Activated naive CD4-positive, alpha-beta T cell treated with anti-CD3 and anti-CD28 coated beads for 36 hours (primary cell): ENCODE measurements around the gene NLGN1. TPM values are rescaled to one million over a fixed set of nuclear protein-coding genes. Genes with fewer than 3 reads are reported as not detected.

Experiments
- CTCF ChIA-PET: fragments of 350-600 bp; sonication (Branson Sonifier 250); formaldehyde crosslinking; loops from one replicate; lab custom pipeline; 2021; ENCODE audit warnings: antibody characterized with exemption; lab: Charles Lee
- DNase-seq: peaks from one replicate; pipeline ENCODE4 v3.0.0-alpha.2; 2020
- H3K27ac Mint-ChIP-seq: one replicate; pipeline ENCODE4 v1.8.0; 2021; ENCODE audit warnings: mild to moderate bottlenecking, mixed read lengths
- H3K27me3 Mint-ChIP-seq: one replicate; pipeline ENCODE4 v1.8.0; 2021; ENCODE audit warnings: low read depth, mixed read lengths
- H3K36me3 Mint-ChIP-seq: one replicate; pipeline ENCODE4 v1.8.0; 2021; ENCODE audit warnings: low read depth, mixed read lengths
- H3K4me1 Mint-ChIP-seq: one replicate; pipeline ENCODE4 v1.8.0; 2021; ENCODE audit warnings: low read depth, mixed read lengths
- H3K4me3 Mint-ChIP-seq: one replicate; pipeline ENCODE4 v1.8.0; 2021; ENCODE audit warnings: mild to moderate bottlenecking, moderate library complexity, mixed read lengths
- H3K9me3 Mint-ChIP-seq: one replicate; pipeline ENCODE4 v1.8.0; 2021; ENCODE audit warnings: mixed read lengths
- intact Hi-C: fragments of 100-400 bp; cut with micrococcal nuclease; formaldehyde crosslinking; loops from one replicate; pipeline ENCODE4 v1.15.1; 2023
- total RNA-seq, 2 experiments: library from RNA; stranded (reverse); gene quantifications; one replicate each; pipeline ENCODE4 v1.2.3, GENCODE V29; 2021

NLGN1 gene
- total RNA-seq, 2 experiments from 2014 or later: not detected

DNA sequence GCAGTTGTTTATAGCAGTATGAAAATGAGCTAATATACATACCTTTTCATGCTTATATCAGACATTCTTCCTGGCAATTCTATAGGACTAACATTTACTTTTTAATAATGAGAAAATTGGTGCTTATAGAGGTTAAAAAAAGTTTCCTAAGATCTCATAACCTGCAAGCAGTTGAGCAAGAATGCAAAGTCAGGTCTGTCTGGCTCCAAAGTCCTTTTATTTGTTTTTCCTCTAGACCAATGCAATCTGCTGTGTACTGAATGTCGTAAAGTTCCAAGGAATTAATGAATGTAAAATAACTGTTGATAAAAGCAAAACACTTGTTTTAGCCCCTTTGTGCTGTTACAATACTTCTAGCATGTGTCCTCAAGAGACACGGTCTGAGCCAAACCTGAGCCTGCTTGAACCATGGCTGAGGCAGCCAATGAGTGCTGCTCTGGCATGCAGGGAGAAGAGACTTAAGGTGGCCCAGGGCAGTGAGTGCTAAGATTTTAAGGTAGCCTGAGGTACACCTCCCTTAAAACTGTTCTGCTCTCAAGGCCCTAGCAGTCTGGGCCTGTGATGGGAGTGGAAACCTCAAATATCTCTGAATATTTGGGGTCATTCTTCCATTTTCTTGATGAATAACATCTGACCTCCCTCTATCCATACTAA is 906.5 kb downstream of the NLGN1 start:
- no peak overlapping the region for H3K4me3 Mint-ChIP-seq
- H3K9me3 Mint-ChIP-seq: no peaks in the 10 kb centered on the region
- DNase-seq: no peak
- no peaks in the 10 kb centered on the region for H3K36me3 Mint-ChIP-seq
- H3K4me1 Mint-ChIP-seq: no peaks in the 10 kb centered on the region
- peaks cover 2% of the 10 kb centered on the region for H3K27me3 Mint-ChIP-seq
- H3K27ac Mint-ChIP-seq: no peak overlapping the region
- CTCF ChIA-PET: no interaction called here
- intact Hi-C loops: no loop called here

DNA sequence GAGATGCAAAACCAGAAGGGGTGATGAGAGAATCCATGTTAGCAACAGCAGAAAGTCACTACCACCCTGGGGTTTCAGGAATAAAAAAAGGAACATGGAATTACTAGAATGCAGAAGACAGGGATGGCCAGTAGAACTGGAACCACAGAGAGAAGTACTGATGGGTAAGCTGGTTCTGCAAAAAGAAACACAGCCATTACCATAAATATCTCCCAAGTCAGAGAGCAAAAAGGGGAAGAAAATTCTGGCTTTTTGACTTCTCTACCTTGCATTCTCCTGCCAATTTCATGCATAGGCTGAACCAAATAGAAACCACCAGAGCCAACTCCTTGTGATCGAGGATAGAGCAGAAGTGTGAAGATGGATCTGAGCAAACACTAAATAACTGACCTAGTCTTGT is 911.2 kb downstream of the NLGN1 start:
- no peak overlapping the region for H3K4me3 Mint-ChIP-seq
- H3K36me3 Mint-ChIP-seq: no peaks in the 10 kb centered on the region
- intact Hi-C loops: no loop called here
- CTCF ChIA-PET: no interaction called here
- no peaks in the 10 kb centered on the region for H3K4me1 Mint-ChIP-seq
- H3K27me3 Mint-ChIP-seq: peaks cover 2% of the 10 kb centered on the region
- peaks cover 3% of the 10 kb centered on the region for H3K9me3 Mint-ChIP-seq
- H3K27ac Mint-ChIP-seq: no peak overlapping the region
- no peak for DNase-seq

DNA sequence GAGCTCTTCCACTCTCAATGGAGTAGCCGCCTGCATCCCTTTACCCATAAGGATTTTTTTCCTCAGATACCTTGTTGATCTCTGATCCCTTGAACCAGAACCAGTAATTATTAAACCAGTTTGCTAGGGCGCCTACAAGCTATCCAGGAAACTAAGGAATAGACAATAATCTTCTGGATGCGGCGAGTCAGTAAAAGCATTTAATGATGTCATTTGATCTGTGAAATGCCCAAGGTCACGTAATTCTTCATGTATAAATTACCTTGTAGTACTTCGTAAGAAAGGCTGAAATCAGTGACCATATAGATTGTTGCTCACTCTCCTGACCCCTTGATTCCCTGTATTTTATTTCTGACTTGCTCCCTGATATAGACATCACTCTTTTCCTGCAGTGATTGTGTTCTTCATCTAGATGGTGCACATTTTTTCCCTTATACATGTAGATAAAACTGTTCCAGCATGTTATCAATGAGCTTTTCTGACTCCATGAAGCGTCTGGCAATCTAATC is 913.0 kb downstream of the NLGN1 start:
- CTCF ChIA-PET: no interaction called here
- DNase-seq: no peak
- Mint-ChIP-seq H3K4me3 (no peak overlapping the region), H3K4me1 (no peaks in the 10 kb centered on the region), H3K9me3 (peaks cover 3% of the 10 kb centered on the region), H3K27me3 (no peaks in the 10 kb centered on the region), H3K27ac (no peak overlapping the region), H3K36me3 (no peaks in the 10 kb centered on the region)
- intact Hi-C loops: no loop called here

DNA sequence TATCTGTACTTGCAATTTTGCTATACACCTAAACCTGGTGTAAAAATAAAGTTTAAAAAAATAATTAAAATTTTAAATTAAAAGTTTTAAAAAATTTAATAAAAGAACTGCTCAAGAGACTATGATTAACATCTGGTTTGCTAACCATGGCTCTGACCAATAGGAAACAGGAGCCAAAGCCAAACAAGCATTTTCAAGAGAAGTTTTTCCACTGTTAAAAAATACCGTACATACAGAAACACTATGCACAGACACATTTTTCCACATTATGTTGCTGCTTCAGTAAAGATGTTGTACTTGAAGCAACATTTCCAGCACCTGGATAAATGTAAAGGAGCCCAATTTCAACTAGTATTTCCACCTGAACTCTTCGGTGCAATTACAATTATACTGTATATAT is 917.7 kb downstream of the NLGN1 start:
- no peaks in the 10 kb centered on the region for H3K36me3 Mint-ChIP-seq
- H3K27ac Mint-ChIP-seq: no peak overlapping the region
- H3K4me3 Mint-ChIP-seq: no peak overlapping the region
- CTCF ChIA-PET: no interaction called here
- DNase-seq: no peak
- no peaks in the 10 kb centered on the region for H3K4me1 Mint-ChIP-seq
- H3K9me3 Mint-ChIP-seq: peaks cover 2% of the 10 kb centered on the region
- intact Hi-C loops: no loop called here
- H3K27me3 Mint-ChIP-seq: peaks cover 2% of the 10 kb centered on the region

DNA sequence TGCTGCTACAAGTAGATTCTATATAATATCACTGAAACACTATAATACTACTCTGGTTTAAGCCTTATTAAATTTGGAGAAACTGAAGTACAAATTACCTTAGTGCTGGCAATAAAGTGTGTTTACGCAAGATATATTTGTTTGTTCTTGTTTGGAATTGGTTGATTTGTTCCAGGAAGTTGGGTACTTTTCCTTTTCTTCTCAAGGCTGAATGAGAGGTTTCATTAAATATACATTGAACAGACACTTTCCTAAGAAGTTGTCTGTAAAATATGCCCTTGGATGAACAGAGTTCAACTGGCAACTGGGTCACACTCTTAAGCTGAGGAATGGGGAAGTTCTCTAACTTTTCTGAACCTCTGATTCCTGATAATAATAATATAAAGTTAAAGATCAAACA is 919.5 kb downstream of the NLGN1 start:
- peaks cover 2% of the 10 kb centered on the region for H3K27me3 Mint-ChIP-seq
- CTCF ChIA-PET: no interaction called here
- no peak for DNase-seq
- H3K9me3 Mint-ChIP-seq: peaks cover 8% of the 10 kb centered on the region
- H3K4me1 Mint-ChIP-seq: no peaks in the 10 kb centered on the region
- H3K4me3 Mint-ChIP-seq: no peak overlapping the region
- no peaks in the 10 kb centered on the region for H3K36me3 Mint-ChIP-seq
- H3K27ac Mint-ChIP-seq: no peak overlapping the region
- intact Hi-C loops: no loop called here

DNA sequence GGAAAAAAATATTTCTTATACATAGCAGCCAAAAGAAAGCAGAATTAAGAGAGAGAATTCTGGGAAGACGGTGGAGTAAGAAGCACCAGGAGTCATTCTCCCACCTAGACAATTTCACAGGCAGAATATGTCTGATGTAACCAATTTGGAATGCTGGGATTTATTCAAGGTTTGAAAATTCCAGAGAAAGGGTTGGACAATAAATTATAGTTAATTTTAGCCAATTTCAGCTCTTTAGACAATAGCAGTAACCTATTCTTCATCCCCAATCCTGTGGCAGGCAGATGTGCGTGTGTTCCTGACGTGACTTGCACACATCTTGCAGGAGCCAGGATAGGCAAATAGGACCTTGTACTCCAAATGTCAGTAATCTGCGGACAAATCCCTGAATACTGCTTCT is 920.6 kb downstream of the NLGN1 start:
- Mint-ChIP-seq H3K27ac (no peak overlapping the region), H3K4me3 (no peak overlapping the region), H3K27me3 (peaks cover 2% of the 10 kb centered on the region), H3K36me3 (no peaks in the 10 kb centered on the region), H3K9me3 (peaks cover 8% of the 10 kb centered on the region), H3K4me1 (no peaks in the 10 kb centered on the region)
- CTCF ChIA-PET: no interaction called here
- intact Hi-C loops: no loop called here
- no peak for DNase-seq

DNA sequence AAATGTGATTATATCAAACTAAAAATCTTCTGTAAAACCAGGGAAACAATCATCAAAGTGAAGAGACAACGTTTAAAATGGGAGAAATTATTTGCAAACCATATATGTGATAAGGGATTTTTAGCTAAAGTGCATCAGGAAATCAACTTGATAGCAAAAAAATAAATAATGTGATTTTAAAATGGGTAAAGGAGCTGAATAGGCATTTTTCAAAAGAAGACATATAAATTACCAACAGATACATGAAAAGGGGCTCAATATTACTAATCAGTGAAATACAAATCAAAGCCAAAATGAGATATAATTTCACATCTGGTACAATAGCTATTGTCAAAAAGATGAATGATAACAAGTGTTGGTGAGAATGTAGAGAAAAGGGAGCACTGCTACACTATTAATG is 924.0 kb downstream of the NLGN1 start:
- intact Hi-C loops: no loop called here
- Mint-ChIP-seq H3K27me3 (no peaks in the 10 kb centered on the region), H3K27ac (no peak overlapping the region), H3K4me1 (no peaks in the 10 kb centered on the region), H3K4me3 (no peak overlapping the region), H3K36me3 (no peaks in the 10 kb centered on the region), H3K9me3 (peaks cover 8% of the 10 kb centered on the region)
- DNase-seq: no peak
- CTCF ChIA-PET: no interaction called here

DNA sequence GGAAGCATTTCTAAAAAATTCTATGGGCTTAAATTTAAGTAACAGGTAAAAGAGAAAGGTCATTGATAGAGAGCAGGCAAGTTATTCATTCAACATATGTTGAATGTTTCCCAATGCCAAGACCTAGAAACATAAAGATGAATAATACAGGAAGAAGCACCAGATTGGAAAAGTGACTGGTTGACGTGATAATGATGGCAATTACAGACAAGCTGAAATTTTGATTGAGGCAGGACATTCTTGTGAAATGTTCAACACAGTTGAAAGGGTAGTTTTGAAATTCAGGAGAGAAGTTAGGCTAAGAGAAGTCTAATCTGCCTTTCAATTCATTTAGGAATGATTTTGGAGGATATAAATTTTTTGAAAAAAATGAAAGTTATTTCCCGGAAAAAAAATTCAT is 925.2 kb downstream of the NLGN1 start:
- Mint-ChIP-seq H3K9me3 (peaks cover 8% of the 10 kb centered on the region), H3K27ac (no peak overlapping the region), H3K4me3 (no peak overlapping the region), H3K4me1 (no peaks in the 10 kb centered on the region), H3K36me3 (no peaks in the 10 kb centered on the region), H3K27me3 (no peaks in the 10 kb centered on the region)
- no peak for DNase-seq
- intact Hi-C loops: no loop called here
- CTCF ChIA-PET: no interaction called here

DNA sequence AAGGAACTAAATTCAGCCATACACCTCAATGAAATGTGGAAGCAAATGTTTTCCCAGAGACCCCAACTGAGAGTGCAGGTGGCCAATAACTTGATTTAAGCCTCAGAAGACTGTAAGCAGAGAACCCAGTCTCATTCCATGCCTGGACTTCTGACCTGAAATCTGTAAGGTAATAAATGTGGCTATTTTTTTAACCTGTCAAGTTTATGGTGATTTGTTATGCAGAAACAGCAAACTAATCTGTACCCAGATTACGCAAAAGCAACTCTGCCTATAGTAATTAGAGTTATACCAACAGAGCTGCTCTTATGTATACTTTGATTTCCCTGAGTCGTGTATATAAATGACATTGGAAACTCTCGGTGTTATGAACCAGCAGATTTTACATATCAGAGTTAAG is 927.6 kb downstream of the NLGN1 start:
- no peak for DNase-seq
- peaks cover 7% of the 10 kb centered on the region for H3K9me3 Mint-ChIP-seq
- no peak overlapping the region for H3K4me3 Mint-ChIP-seq
- H3K4me1 Mint-ChIP-seq: no peaks in the 10 kb centered on the region
- H3K36me3 Mint-ChIP-seq: no peaks in the 10 kb centered on the region
- CTCF ChIA-PET: no interaction called here
- H3K27ac Mint-ChIP-seq: no peak overlapping the region
- no peaks in the 10 kb centered on the region for H3K27me3 Mint-ChIP-seq
- intact Hi-C loops: no loop called here

DNA sequence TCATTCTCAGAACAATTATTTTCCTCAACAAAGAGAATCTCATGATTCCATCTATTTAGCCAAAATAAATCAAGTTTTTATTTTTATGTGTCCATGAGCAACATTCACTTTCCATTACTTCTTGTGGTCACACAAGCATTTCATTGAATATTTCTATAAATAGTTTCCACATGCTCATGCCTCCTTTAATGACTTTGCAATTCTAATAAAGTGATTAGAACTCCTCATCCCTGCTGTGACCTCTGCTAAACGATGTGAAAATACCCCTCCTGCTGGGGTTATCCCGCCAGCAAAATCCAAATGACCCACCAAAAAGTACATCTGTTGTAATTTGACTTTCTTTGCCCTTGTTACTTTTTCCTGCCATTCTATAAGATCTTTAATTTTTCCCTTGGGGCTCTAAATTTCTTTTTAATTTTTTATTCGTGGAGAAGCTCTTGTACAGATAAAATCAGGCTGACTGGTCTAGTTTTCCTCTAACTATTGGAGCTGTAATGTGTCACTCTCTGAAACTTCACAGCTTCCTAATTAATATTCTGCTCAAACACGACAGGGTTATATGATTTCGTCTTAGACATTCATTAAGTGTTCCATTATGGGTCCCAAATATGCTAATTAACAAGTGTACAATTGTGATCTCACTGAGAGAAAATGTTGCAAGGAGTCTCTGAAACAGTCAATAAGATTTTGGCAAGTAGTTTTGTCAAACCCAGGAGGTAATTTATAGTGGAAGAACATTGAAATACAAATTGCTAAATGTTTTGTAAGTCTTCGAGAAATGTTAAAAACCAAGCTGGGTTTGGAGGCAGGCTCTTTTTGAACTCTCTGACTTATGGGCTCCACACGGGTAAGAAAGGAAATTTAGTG is 928.5 kb downstream of the NLGN1 start:
- peaks cover 7% of the 10 kb centered on the region for H3K9me3 Mint-ChIP-seq
- no peaks in the 10 kb centered on the region for H3K4me1 Mint-ChIP-seq
- no peak overlapping the region for H3K4me3 Mint-ChIP-seq
- intact Hi-C loops: no loop called here
- no peaks in the 10 kb centered on the region for H3K27me3 Mint-ChIP-seq
- DNase-seq: no peak
- H3K36me3 Mint-ChIP-seq: no peaks in the 10 kb centered on the region
- no peak overlapping the region for H3K27ac Mint-ChIP-seq
- CTCF ChIA-PET: no interaction called here

DNA sequence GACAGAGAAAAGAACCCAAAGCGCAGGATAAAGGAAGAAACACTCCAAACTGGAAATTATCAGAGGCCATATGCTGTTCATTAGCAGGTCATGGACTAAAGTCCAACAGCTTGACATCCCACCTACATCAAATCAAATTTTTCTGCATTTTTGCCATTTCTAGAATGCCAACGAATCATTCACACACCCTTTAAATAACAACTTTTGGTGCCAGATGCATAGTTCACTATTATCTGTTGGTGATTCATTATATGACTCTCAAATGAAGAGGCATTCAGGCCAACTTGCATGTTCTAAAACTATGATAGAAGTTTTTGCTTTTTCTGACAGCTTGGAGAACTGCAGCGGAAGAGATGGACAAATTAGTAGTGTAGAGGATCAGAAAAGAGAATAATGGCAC is 931.8 kb downstream of the NLGN1 start:
- no peaks in the 10 kb centered on the region for H3K36me3 Mint-ChIP-seq
- H3K4me3 Mint-ChIP-seq: no peak overlapping the region
- no peaks in the 10 kb centered on the region for H3K27me3 Mint-ChIP-seq
- CTCF ChIA-PET: no interaction called here
- intact Hi-C loops: no loop called here
- no peak overlapping the region for H3K27ac Mint-ChIP-seq
- no peak for DNase-seq
- H3K4me1 Mint-ChIP-seq: no peaks in the 10 kb centered on the region
- peaks cover 3% of the 10 kb centered on the region for H3K9me3 Mint-ChIP-seq

DNA sequence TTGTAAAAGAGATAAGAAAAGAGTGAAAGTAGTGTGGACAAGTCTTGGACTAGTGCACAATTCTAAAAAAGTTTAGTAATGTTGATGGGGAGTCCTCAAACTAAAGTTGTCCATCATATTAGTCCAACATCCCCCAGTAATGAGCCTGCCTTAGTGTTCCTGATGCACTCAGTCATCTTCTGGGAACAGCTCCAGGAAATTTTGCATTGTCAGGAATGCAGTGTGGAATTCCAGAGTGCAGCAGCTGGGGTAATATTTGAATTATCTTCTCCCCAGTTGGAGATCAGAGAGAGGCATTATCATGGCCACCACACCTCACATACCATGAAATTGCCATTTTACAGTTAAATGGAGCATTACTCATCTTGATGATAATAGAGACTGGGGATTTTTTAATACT is 932.8 kb downstream of the NLGN1 start:
- Mint-ChIP-seq H3K4me1 (no peaks in the 10 kb centered on the region), H3K27ac (no peak overlapping the region), H3K9me3 (peaks cover 3% of the 10 kb centered on the region), H3K27me3 (no peaks in the 10 kb centered on the region), H3K36me3 (no peaks in the 10 kb centered on the region), H3K4me3 (no peak overlapping the region)
- DNase-seq: no peak
- intact Hi-C loops: no loop called here
- CTCF ChIA-PET: no interaction called here
